Upper lobe of left lung (tissue), 4 donors: ENCODE measurements around the gene GRIN1.

Source experiments
- CTCF ChIP-seq, 6 experiments: fragments of 450-650 bp in 4 of 6; fragments of 200-600 bp in 2 of 6; sonication (generic) in 2 of 6; IDR thresholded peaks; one replicate each; pipeline ENCODE4 v1.5.1; 2016 to 2019; ENCODE audit warnings: antibody characterized with exemption in 6 of 6
- EP300 ChIP-seq, 4 donors: sonication (generic); formaldehyde crosslinking; IDR thresholded peaks; one replicate each; pipeline ENCODE4 v1.5.1; 2017; ENCODE audit warnings: antibody characterized with exemption in 4 of 4, control low read depth in 2 of 4
- POLR2A ChIP-seq, 4 donors: fragments of 450-650 bp; IDR thresholded peaks; one replicate each; pipeline ENCODE4 v1.5.1; 2016 to 2017; ENCODE audit warnings: antibody characterized with exemption in 4 of 4, mild to moderate bottlenecking in 2 of 4
- POLR2AphosphoS5 ChIP-seq, 2 donors: sonication (generic); formaldehyde crosslinking; IDR thresholded peaks; one replicate each; pipeline ENCODE4 v1.5.1; 2017; ENCODE audit warnings: antibody characterized with exemption in 2 of 2

GRCh38 chr9:137189297-137190295 is 50.6 kb downstream of the GRIN1 start:
- no peak for TF ChIP-seq CTCF (IDR thresholded peaks at IDR 0.05)
- no peak for TF ChIP-seq POLR2A (IDR thresholded peaks at IDR 0.05)
- TF ChIP-seq POLR2AphosphoS5 (IDR thresholded peaks at IDR 0.05), result no peak
- no peak for TF ChIP-seq EP300 (IDR thresholded peaks at IDR 0.05)
